ENCODE measurements around the gene GBGT1.
A peak's percentile ranks its signal among the peaks of the same experiment; 100 is the strongest.

GBGT1 gene

DNA sequence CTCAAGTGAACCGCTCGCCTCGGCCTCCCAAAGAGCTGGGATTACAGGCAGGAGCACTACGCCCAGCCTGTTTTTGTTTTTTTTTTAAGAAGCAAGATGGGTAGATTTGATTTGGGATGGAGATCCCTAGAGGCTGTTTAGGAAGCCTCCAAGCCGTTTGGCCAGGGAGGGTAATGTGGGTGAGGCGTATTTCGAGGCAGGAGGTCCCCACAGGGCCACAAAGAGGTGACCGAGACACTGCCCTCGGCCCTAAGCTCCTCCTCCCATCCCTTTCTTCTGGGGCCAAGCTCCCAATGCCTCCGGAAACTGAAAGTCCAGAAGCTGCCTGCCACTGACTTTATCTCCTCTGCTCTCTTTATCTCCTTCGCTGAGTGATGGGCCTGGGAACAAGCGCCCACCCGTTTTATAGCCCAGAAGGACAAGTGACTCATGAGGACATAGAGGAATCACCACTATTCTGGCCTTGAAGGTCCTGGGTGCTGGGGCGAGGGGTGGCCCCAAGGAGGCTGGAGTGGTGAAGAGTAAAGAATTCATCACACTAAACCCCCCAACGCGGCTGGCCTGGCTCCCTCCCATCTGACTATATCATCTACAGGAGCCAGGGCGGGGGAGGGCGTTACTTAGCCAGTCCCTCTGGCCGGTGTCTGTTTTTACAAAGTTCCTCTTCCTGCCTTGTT lies 40.6 kb downstream of the GBGT1 start:
- DNase-seq, result no peak

GRCh38 chr9:133122605-133122934 lies 41.1 kb downstream of the GBGT1 start:
- no peak for DNase-seq

DNA sequence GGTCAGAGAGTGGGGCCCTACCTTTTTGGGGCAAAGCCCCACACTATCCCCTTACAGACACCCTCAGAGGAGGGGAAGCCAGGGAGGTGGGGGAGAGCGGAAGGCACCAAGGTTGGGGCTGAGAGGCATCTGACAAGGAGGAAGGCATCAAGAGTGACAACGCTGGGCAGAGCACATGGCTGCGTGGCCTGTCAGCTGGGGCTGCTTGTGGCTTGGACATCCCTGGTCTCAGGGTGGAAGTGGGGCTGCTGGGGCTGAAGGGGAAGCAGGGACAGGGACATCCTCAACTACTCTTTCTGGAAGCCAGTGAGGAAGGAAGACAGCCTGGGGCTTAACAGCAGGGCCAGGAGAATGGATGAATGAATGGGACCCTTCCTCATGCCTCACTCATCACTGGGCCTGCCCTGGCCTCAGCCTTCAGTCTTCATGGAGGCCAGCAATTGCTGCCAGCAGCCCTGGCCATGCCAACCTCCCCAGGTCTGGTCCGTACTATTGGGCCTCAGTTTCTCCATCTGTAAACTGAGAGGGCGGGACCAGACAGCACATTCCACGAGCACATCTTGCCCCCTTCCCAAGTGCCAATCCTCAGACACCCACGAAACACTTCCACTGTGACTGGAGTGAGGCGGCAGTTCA lies 41.7 kb downstream of the GBGT1 start:
- no peak for DNase-seq

DNA sequence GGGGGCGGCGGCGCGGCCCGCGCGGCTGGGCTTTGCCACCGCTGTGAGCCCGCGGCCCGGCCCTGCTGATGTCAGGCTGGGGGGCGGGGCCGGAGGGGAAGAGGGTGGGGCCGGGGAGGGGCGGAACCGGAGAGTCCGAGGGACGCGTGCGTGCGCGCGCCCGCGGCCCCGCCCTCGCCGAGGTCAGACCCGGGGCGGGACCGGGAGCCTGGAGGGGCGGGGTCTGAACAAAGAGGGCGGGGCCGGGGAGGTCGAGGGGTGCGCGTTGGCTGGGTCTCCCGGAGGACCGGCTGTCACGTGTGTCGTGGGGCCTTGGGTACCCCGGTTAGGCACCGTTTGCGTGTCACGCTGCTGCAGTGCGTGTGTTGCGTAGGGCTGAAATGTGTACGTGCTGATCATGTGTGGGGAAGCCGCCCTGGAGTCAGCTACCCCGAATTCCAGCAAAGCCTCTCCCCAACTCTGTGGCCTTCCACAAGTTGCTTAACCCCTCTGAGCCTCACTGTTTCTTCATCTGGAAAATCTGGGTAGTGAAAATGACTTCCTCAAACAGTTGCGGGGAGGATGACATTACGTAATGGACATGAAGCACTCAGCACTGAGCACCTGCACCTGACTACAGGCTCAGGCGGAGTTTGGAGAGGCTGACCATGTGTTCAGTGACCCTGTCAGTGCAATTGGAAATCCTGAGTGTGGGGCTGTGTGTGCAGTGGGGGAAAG lies 42.4 kb downstream of the GBGT1 start, which contains the start of gene RALGDS:
TSS of gene RALGDS (minus strand) at position 43 of the 717 bp plus-strand sequence. CDS start 86 bp downstream, outside the sequence.
- peak; percentile 52 to 75 for DNase-seq

- DNase-seq, result no peak
Observed at GRCh38 chr9:133120501-133121197, 43.1 kb downstream of the GBGT1 start.

DNA sequence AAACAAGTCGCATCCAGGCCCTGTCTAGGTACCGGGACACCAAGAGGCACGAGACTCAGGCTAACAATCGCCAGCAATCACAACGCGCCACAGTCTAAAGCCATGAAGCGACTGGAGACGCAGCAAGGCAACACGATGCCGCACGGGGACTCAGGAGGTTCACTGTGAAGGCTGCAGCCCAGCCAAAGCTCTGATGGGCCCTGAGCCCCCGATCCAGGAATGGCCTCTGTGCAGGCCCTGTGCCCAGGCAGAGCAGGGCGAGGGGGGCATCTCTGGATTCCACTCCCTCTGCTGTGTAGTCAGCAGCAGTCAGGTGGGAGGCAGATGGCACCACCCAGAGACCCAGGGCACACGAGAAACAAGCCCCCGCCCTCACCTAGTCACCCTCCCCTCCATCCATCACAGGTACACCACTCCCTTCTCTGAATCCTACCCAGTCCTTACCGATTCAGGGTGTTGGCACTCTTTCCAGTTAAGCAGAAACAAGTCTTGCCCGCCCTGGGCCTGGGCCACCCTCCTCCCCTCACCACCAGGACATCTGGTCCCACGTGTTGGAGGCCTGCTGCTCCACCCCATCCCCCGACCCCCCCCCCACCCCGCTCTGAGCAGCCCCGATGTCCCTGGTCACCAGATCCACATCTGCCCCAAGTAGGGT lies 43.7 kb downstream of the GBGT1 start:
- no peak for DNase-seq

- no peak for DNase-seq
Observed at GRCh38 chr9:133119103-133119845, 44.4 kb downstream of the GBGT1 start.

DNA sequence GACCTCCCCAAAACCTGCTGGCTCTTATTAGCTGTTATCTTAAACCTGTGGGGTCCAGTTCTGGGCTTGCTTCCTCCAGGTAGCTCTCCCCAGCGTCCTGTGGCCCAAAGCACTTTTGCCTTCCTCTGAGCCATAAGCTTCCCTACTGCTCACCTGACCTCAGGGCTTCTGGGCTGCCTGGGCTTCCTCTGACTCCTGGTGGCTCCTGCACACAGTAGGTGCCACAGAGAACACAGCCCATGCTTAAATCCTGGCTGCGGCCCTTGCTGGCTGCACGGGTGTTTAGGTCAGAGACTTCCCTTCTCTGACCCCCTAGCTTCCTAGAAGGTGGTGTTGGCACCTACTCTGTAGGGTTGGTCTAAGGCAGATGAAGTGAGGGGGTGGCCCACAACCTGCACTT lies 45.1 kb downstream of the GBGT1 start:
- DNase-seq, result no peak

DNA sequence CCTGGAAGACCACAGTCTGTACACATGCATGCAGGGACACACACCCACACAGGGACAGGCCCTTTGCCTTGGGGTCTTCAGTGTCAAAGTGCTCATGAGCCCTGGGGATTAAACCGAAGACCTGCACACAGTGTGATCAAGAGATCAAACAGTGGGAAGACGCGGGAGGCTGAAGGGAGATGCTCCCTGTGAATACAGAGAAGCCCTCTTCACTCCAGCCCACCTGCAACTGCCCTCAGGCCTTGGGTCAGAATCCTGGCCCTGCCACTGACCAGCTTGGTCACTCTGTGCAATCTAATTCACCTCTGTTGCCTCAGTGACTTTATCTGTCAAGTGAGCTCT lies 45.6 kb downstream of the GBGT1 start:
- DNase-seq, result no peak

DNA sequence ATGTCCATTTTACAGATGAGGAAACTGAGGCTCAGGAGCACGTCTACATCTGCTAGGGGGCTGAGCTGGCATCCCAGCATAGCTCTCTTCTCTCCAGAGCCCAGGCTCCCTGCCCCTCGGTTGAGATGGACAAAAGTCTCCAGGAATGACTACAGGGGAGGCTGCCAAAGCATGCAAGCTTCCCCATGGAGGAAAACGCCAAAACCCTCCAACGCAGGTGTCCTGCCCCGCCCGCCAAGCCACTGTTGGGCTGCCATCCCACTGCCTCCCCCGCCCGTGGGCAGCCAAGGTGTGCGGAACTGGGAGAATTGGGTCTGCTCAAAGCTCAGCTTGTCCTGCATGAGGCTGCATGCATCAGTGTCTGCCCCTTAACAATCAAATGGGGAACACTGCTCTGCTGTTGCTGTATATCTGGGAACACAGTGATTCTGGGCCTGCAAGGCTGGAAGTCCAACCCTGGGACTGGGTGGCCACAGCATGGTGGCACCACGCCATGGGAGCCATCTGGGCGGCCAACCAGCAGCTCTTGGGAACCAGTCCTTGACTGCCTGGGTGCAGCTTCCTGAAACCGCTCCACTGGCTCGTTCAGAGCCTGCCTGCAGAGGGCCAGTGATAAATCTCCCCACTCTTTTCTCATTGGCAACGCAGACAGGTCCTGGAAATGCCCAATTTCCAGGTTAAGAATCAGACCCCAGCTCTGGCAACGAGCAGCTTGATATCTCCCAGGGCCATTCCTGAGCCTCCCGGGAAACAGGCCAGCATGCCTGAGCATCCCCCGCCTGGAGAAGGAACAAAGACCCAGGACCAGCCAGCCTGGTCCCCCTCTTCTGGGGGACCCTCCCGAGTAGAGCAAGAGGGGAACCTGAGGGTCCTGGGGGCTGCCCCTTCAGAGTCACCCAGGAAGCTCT lies 46.2 kb downstream of the GBGT1 start:
- DNase-seq, result no peak

GRCh38 chr9:133116346-133117231 lies 47.1 kb downstream of the GBGT1 start:
- DNase-seq, result no peak

DNA sequence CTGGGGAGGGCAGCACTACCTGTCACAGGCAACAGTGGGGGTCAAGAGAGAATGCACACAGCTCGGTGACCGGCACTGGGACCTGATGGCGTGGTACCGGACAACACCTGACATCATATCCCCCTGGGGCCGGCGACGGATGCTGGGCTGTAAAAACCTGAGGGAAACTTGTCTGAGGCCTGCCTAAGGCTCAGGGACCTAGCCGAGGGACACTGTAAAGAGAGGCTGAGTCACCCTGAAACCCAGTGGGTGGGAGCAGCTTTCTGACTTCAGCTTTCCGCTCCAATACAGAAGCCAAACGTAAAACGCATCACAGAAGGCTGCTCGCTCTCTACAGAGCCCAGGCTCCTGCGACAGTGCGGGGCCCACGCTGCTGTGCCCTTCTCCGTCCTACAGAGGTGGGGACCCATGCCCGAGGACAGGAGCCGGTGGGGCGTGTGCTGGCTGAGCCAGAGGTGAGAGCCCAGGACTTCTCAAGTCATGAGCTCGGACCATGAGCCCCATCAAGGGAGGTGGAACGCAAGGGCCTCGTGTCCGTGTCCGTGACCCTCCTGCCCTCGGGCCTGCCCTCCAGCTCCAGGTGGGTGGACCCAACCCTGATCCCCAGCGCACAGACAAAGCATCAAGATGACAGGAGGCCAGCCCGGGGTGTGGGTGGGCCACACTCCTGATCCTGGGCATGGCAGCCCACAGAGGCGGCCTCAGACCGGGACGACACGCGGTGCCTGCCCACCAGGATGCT lies 47.9 kb downstream of the GBGT1 start:
- no peak for DNase-seq

DNA sequence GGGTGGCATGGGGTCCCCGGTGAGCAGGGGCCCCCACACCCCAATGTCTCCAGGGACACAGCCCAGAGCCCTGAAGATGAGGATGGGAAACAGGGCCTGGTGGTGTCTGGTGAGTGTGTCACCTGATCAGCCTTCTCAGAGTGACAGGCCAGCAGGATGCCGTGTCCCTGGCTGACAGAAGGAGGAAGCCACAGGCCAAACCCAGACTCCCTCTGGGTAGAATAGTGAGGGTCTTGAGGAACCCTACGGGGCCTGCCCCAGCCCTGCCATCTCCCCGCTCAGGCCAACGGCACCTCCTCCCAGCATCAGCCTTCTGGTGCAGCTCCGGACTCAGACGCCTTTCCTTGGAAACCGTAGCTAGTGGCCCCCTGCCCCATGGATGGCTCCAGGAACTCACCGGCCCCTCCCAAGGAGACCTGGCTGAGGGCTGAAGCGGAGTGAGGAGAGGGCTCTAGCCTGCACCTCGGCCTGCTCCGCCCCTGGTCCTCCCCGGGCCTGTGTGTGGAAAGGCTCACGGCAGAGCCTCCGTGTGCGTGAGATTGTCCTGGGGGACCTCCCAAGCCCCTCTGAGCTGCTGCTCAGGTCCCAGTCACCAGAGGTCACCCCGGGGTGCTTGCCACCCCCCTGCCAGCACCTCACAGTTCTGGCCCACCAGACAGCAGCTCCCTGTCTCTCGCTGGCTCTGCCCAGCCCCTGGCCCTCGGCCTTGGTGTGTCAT lies 48.7 kb downstream of the GBGT1 start:
- DNase-seq, result no peak

- peak; percentile 70 to 74 for DNase-seq
Observed at GRCh38 chr9:133113949-133114885, 49.5 kb downstream of the GBGT1 start.

DNA sequence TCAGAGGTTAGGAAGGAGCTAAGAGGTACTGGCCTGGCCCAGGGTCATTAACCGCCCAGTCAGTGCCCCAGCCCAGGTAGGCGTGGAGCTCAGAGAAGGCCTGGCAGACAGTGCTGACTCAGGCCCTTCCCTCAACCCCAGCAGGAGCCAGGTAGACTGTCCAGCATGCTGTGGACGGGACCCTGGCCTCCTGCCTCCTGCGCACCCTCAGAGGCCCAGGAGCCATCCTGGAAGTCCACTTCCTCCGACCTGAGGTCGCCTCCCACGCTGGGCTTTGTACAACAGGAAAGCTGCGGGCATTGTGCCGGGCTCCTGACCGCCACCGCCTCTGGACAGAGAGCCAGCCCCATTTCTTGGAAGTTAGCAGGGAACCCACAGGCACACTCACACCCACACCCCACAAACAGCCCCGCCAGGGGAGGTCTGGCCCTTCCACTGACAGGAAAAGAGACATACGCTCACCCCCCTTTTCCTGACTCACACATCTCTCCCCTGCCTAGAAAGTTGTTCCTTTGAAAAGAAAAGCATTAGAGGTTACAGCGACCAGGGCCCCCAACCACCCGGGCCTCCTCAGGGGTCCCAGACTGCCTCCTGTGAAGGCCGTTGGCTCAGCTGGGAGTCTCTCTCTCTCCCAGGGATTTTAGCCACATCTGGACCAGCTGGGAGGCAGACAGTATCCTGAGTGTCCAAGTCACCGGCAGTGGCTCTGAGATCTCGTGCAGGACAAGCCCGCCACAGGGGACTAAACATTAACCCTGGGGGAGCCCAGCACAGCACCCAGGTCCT lies 50.4 kb downstream of the GBGT1 start:
- DNase-seq, result no peak

DNA sequence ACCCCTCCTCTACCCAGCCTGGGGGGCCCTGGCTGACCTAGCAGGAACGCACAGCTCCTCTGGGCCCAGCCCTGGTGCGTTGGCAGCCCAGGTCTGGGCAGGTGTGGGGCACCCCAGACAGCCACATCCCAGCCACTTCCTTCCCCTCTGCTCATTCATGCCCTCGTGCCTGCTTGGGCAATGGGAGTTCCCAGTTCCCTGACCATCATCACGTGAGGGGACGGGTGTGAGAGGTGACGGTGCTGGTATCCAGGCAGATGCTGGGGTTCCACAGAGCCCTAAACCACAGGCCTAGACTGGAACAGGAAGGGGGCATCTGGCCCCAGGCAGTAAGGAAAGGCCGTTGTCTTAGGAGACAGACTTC lies 51.1 kb downstream of the GBGT1 start:
- no peak for DNase-seq
